Measurements from ENCODE around the gene GPRC5D.

The GPRC5D gene

DNA sequence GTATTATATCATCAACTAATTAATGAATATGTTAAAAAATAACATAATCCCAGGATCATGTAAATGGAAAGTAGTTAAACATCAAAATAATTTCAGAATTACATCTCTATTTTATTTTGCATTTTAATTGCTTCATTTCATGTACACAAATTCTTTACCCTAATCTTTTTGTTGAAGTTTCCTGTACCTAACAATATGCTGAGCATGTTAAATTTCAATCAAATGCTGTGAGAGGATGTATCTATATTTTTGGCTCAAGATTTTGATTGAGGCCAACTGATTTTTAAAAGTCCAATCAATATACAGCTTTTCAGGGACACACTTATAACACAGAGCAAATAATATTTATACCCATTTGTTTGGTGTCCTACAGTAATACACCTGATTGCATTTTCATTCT lies 6.4 kb downstream of the GPRC5D start:
- H2AFZ ChIP-seq (ENCODE audit: low read length), result no peak overlapping the region

DNA sequence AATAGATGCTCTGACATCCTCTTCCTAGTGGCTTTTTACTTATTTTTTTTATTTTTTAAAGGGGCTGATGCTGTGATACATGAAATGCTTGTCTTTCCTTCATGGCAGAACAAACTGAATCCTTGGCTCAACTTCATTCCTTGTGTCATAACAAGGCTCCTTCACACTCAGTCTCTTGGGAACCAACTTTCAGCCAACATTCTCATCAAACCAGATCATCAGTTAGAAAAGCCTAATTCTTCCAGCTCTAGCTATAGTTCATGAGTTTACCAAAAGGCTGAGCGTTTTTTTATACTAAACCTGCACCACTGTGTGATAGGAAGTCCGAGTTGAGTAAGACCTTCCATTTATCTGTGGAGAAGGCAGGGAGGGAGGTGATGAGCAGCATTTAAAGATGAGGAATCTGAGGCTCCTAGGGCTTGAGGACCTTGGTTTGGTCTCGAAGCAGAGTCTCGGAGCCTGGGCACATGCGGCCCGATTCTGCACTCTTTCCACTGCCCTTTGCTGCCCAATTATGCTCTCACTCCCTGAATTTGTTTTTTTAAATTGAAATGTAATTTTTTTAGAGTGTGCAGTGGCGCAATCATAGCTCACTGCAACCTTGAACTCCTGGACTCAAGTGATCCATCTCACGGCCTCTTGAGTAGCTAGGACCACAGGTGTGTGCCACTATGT lies 8.2 kb downstream of the GPRC5D start:
- Histone ChIP-seq H3K9me3 (ENCODE audit: insufficient read depth, low read depth, low read length) (no peaks in the 10 kb centered on the region), H3K79me2 (ENCODE audit: insufficient read depth, low read length) (no peaks in the 10 kb centered on the region), H3K9ac (ENCODE audit: low read depth, low read length, poor library complexity, severe bottlenecking) (no peak overlapping the region), H3K4me1 (ENCODE audit: insufficient read depth, low read length, poor library complexity, severe bottlenecking) (peaks cover 9% of the 10 kb centered on the region), H3K36me3 (ENCODE audit: insufficient read depth, low read length) (no peaks in the 10 kb centered on the region), H3F3A (ENCODE audit: low read depth) (no peaks in the 10 kb centered on the region), H3K4me2 (ENCODE audit: low read depth, low read length, poor library complexity, severe bottlenecking) (no peak overlapping the region), H2AFZ (ENCODE audit: low read length) (no peak overlapping the region), H3K9me2 (replicated peaks; ENCODE audit: low read depth, low read length) (no peaks in the 10 kb centered on the region), H3K4me3 (ENCODE audit: low read length, poor library complexity, severe bottlenecking) (no peak overlapping the region), H3K27me3 (ENCODE audit: insufficient read depth, low read length, poor library complexity, severe bottlenecking) (no peaks in the 10 kb centered on the region), H4K20me1 (ENCODE audit: insufficient read depth, low read length, poor library complexity, severe bottlenecking) (no peaks in the 10 kb centered on the region)
- TF ChIP-seq, protein P1, sequence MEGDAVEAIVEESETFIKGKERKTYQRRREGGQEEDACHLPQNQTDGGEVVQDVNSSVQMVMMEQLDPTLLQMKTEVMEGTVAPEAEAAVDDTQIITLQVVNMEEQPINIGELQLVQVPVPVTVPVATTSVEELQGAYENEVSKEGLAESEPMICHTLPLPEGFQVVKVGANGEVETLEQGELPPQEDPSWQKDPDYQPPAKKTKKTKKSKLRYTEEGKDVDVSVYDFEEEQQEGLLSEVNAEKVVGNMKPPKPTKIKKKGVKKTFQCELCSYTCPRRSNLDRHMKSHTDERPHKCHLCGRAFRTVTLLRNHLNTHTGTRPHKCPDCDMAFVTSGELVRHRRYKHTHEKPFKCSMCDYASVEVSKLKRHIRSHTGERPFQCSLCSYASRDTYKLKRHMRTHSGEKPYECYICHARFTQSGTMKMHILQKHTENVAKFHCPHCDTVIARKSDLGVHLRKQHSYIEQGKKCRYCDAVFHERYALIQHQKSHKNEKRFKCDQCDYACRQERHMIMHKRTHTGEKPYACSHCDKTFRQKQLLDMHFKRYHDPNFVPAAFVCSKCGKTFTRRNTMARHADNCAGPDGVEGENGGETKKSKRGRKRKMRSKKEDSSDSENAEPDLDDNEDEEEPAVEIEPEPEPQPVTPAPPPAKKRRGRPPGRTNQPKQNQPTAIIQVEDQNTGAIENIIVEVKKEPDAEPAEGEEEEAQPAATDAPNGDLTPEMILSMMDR (conservative IDR thresholded peaks at IDR 0.05; ENCODE audit: low read length), result no peak
- TF ChIP-seq EZH2phosphoT487 (IDR thresholded peaks at IDR 0.05; ENCODE audit: borderline replicate concordance), result no peak

More for the DNA sequence above, 6.4 kb downstream of the GPRC5D start:
- H4K20me1 ChIP-seq (ENCODE audit: insufficient read depth, low read length, poor library complexity, severe bottlenecking), result no peaks in the 10 kb centered on the region
- no peaks in the 10 kb centered on the region for H3F3A ChIP-seq (ENCODE audit: low read depth)
- no peaks in the 10 kb centered on the region for H3K4me1 ChIP-seq (ENCODE audit: insufficient read depth, low read length, poor library complexity, severe bottlenecking)
- H3K9me2 ChIP-seq (replicated peaks; ENCODE audit: low read depth, low read length), result no peaks in the 10 kb centered on the region
- no peak overlapping the region for H3K4me3 ChIP-seq (ENCODE audit: low read length, poor library complexity, severe bottlenecking)
- H3K9me3 ChIP-seq (ENCODE audit: insufficient read depth, low read depth, low read length), result no peaks in the 10 kb centered on the region
- H3K79me2 ChIP-seq (ENCODE audit: insufficient read depth, low read length), result no peaks in the 10 kb centered on the region
- no peak for TF ChIP-seq EZH2phosphoT487 (IDR thresholded peaks at IDR 0.05; ENCODE audit: borderline replicate concordance)
- TF ChIP-seq, protein P1 (conservative IDR thresholded peaks at IDR 0.05; ENCODE audit: low read length), result no peak
- no peaks in the 10 kb centered on the region for H3K36me3 ChIP-seq (ENCODE audit: insufficient read depth, low read length)
- no peak overlapping the region for H3K4me2 ChIP-seq (ENCODE audit: low read depth, low read length, poor library complexity, severe bottlenecking)
- no peaks in the 10 kb centered on the region for H3K27me3 ChIP-seq (ENCODE audit: insufficient read depth, low read length, poor library complexity, severe bottlenecking)
- H3K9ac ChIP-seq (ENCODE audit: low read depth, low read length, poor library complexity, severe bottlenecking), result no peak overlapping the region

DNA sequence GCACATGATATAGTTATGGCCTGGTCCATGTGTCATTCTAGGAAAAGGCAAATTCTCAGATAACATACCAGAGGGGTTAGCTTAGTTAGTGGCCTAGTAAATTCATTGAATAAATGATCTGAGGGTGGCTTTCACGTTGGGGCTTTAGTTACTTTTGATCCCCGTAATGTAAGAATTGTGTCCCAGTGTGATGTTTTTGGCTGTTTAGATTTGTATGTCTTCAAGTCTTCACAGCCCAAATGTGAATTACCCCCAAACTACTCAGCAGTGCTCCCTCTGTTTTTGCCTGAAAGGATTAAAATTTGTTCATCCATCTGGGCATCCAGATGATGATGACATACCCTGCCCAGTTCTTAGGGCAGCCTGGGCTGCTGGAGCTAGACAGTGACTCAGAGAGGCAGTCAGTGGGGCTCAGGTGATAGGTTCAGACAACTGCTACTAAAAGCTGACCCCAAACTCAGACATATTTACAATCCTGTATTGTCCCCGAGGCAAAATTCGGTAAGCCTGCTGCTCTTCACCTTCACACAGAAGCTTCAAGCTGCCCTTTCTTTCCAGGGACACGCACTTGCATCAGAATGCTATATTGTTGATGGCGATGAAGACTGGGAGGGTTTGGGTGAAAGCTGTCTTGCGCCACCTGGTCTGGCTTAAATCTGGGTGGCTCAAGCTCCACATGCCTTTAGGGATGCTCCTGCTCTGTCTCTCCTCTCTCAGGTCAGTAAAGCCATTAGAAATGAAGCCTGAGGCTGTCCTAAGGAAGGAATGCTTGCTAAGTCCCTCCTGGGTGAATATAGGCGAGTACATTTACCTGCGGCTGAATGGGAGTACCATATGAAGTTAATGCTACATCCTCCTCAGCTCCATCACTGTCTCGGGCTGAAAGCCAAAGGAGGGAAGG lies 10.3 kb downstream of the GPRC5D start:
- Histone ChIP-seq H3K4me3 (ENCODE audit: low read length, poor library complexity, severe bottlenecking) (no peak overlapping the region), H3K9ac (ENCODE audit: low read depth, low read length, poor library complexity, severe bottlenecking) (no peak overlapping the region), H3K4me2 (ENCODE audit: low read depth, low read length, poor library complexity, severe bottlenecking) (no peak overlapping the region), H3K27me3 (ENCODE audit: insufficient read depth, low read length, poor library complexity, severe bottlenecking) (no peaks in the 10 kb centered on the region), H2AFZ (ENCODE audit: low read length) (no peak overlapping the region), H3K9me3 (ENCODE audit: insufficient read depth, low read depth, low read length) (no peaks in the 10 kb centered on the region), H3K79me2 (ENCODE audit: insufficient read depth, low read length) (no peaks in the 10 kb centered on the region), H3F3A (ENCODE audit: low read depth) (no peaks in the 10 kb centered on the region), H4K20me1 (ENCODE audit: insufficient read depth, low read length, poor library complexity, severe bottlenecking) (no peaks in the 10 kb centered on the region), H3K4me1 (ENCODE audit: insufficient read depth, low read length, poor library complexity, severe bottlenecking) (peaks cover 13% of the 10 kb centered on the region), H3K36me3 (ENCODE audit: insufficient read depth, low read length) (no peaks in the 10 kb centered on the region), H3K9me2 (replicated peaks; ENCODE audit: low read depth, low read length) (no peaks in the 10 kb centered on the region)
- no peak for TF ChIP-seq EZH2phosphoT487 (IDR thresholded peaks at IDR 0.05; ENCODE audit: borderline replicate concordance)
- TF ChIP-seq, protein P1 (conservative IDR thresholded peaks at IDR 0.05; ENCODE audit: low read length), result no peak

Measured in Loucy (cell line).